Measurements from ENCODE around the gene PPP1R2. TPM values are rescaled to one million over a fixed set of nuclear protein-coding genes. Genes with fewer than 3 reads are reported as not detected.

PPP1R2 gene
- total RNA-seq, 1 experiment from 2014 or later: 46.1 TPM

GRCh38 chr3:195466251-195466650, 76.9 kb downstream of the PPP1R2 start:
- DNase-seq (ENCODE audit: low read depth, low spot score): no peak
- no peak overlapping the region for H3K4me3 ChIP-seq (replicated peaks in 1 of 2; ENCODE audit: low read depth in 1 of 2, low read length in 2 of 2)
- BruUV-seq (replicated peaks): no TSS peak
- intact Hi-C loops (cut with micrococcal nuclease): no loop called here
- no peak overlapping the region for H3K9ac ChIP-seq (ENCODE audit: low read length)
- H3K79me2 ChIP-seq (ENCODE audit: insufficient read depth, low read length): no peaks in the 10 kb centered on the region
- no peaks in the 10 kb centered on the region for H4K20me1 ChIP-seq (ENCODE audit: insufficient read depth)
- no peak overlapping the region for H2AFZ ChIP-seq (ENCODE audit: low read depth, low read length, poor library complexity, severe bottlenecking)
- no peaks in the 10 kb centered on the region for H3K36me3 ChIP-seq (ENCODE audit: control insufficient read depth in 1 of 2, insufficient read depth in 2 of 2, low read length in 2 of 2)
- ChIA-PET RAD21 (ENCODE audit: low non-redundant PET in 1 of 2, low total read pairs in 2 of 2, uncharacterized antibody in 2 of 2, unreplicated experiment in 2 of 2) (no interaction called here), POLR2A (no interaction called here), CTCF (no interaction called here)
- no peak overlapping the region for H3K4me2 ChIP-seq (ENCODE audit: low read length)
- H3K9me3 ChIP-seq (ENCODE audit: control insufficient read depth in 1 of 2, insufficient read depth in 1 of 2, low read depth in 1 of 2, low read length in 2 of 2): no peaks in the 10 kb centered on the region
- ATAC-seq: no peak
- H3K4me1 ChIP-seq (ENCODE audit: control insufficient read depth in 1 of 2, insufficient read depth in 2 of 2, low read length in 2 of 2): peaks cover 0 to 11% of the 10 kb centered on the region in 2 experiments; a peak in 1 of 4 replicates
- H3K27ac ChIP-seq (ENCODE audit: low read depth, low read length): no peak overlapping the region
- TF ChIP-seq, protein P1, sequence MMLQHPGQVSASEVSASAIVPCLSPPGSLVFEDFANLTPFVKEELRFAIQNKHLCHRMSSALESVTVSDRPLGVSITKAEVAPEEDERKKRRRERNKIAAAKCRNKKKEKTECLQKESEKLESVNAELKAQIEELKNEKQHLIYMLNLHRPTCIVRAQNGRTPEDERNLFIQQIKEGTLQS (IDR thresholded peaks at IDR 0.05): no peak
- no peaks in the 10 kb centered on the region; the same call in 1 of the 2 replicates for H3K27me3 ChIP-seq (ENCODE audit: insufficient read depth, low read length)
- H3K9me2 ChIP-seq (ENCODE audit: insufficient read depth): no peaks in the 10 kb centered on the region

Other genes with a start within 250 kb of the PPP1R2 start
- 43.0 TPM for gene ACAP2, start 100.3 kb downstream of the PPP1R2 start, total RNA-seq (2021; ENCODE audit: unreplicated experiment)
- 0.76 TPM for gene APOD, start 40.6 kb upstream of the PPP1R2 start, total RNA-seq (2021; ENCODE audit: unreplicated experiment)
- gene MUC20, start 177.7 kb upstream of the PPP1R2 start, total RNA-seq (2021; ENCODE audit: unreplicated experiment): 2.4 TPM

All from HCT116 (cell line).